Erythroblast (primary cell): ENCODE measurements around the gene BRD9.

Experiments
- DNase-seq, 2 experiments: peaks; one replicate each; lab custom pipeline; 2025; lab: John Stamatoyannopoulos, UW
- GATA1 ChIP-seq: IDR thresholded peaks from 2 replicates; pipeline ENCODE4 v1.6.1; 2011; ENCODE audit warnings: low read depth, mild to moderate bottlenecking, control low read depth, low read length, moderate library complexity
- POLR2A ChIP-seq: IDR thresholded peaks from 2 replicates; pipeline ENCODE4 v1.6.1; 2011; ENCODE audit warnings: mild to moderate bottlenecking, low read length

The BRD9 gene

GRCh38 chr5:820245-820644 is 72.4 kb downstream of the BRD9 start:
- DNase-seq: no peak
- TF ChIP-seq POLR2A: no peak

DNA sequence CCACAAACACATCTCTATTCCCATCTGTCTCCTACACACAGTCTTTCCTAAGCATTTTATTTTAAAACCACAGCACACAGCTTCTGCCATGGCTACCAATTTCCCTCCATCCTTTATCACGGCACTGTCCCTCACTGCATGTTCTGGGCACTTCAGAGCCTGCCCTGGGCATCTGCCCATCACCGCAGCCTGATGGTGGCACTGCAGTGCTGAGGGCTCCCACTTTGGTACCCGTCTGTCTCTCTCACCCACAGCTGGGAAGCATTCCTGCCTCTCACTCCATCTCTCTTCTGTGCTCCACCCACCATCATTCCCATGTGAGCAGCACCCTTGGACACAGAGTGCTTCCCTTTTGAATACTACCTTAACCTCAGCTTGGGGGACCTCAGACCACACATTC is 73.5 kb downstream of the BRD9 start:
- no peak for DNase-seq
- TF ChIP-seq GATA1 (no peak), POLR2A (no peak)

GRCh38 chr5:816176-816575 is 76.4 kb downstream of the BRD9 start:
- no peak for DNase-seq
- TF ChIP-seq POLR2A: no peak
- no peak for TF ChIP-seq GATA1

DNA sequence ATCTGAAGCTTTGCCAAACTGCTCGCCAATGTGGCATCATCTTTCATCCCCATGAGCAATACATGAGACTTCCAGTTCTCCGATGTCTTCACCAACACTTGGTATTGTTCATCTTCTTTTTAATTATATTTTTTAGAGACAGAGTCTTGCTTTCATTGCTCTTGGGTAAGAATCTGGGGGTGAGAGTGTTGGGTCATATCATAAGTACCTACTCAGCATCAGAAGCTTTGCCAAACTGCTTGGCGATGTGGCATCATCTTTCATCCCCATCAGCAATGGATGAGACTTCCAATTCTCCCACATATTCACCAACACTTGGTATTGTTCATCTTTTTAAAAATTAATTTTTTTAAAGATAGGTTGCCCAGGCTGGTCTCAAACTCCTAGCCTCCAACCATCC is 77.2 kb downstream of the BRD9 start:
- no peak for DNase-seq
- no peak for TF ChIP-seq POLR2A
- no peak for TF ChIP-seq GATA1
